B cell (primary cell): ENCODE results near the gene ADAM12. TPM values are rescaled to one million over a fixed set of nuclear protein-coding genes. Genes with fewer than 3 reads are reported as not detected.

Experiments
- ATAC-seq: fragments of 200-7000 bp; cut with Tn5 transposase; one replicate; pipeline ENCODE4 v1.10.0; 2021; ENCODE audit warnings: low read depth, mild to moderate bottlenecking, moderate number of reproducible peaks, moderate library complexity
- CTCF ChIA-PET: fragments of 350-600 bp; sonication (Branson Sonifier 250); formaldehyde crosslinking; loops from one replicate; lab custom pipeline; 2021; ENCODE audit warnings: antibody characterized with exemption, inconsistent platforms; lab: Charles Lee
- POLR2A ChIA-PET: fragments of 350-600 bp; sonication (Branson Sonifier 250); formaldehyde crosslinking; loops from one replicate; lab custom pipeline; 2021; ENCODE audit warnings: antibody characterized with exemption; lab: Charles Lee
- DNase-seq: peaks from one replicate; pipeline ENCODE4 v3.0.0; 2013
- H2AFZ ChIP-seq: 2 replicates; pipeline ENCODE4 v1.6.1; 2012; ENCODE audit warnings: mild to moderate bottlenecking, low read depth, low read length; ENCODE audit not compliant: insufficient read depth, poor library complexity, severe bottlenecking
- H3K27ac ChIP-seq, 2 donors: 1 replicate in 1 of 2; 2 replicates in 1 of 2; pipeline ENCODE4 v1.5.1; 2012 to 2013; ENCODE audit warnings: low read length in 2 of 2, mild to moderate bottlenecking in 2 of 2, moderate library complexity in 1 of 2
- H3K27me3 ChIP-seq, 4 experiments: fragments of 200-600 bp in 1 of 4; sonication (generic) in 1 of 4; replicated peaks in 1 of 4; 1 replicate in 2 of 4; 2 replicates in 2 of 4; pipeline versions ENCODE4 v1.6.1 to v1.7.0; 2013 to 2016; ENCODE audit warnings: low read length in 3 of 4, mild to moderate bottlenecking in 2 of 4, mixed read lengths in 1 of 4, moderate library complexity in 1 of 4; ENCODE audit not compliant: insufficient read depth in 4 of 4, control insufficient read depth in 3 of 4; ENCODE audit errors: control extremely low read depth in 1 of 4
- H3K36me3 ChIP-seq, 2 experiments: replicated peaks in 1 of 2; 1 replicate in 1 of 2; 2 replicates in 1 of 2; pipeline versions ENCODE4 v1.6.1 to v1.7.1; 2013; ENCODE audit warnings: low read length in 1 of 2; ENCODE audit not compliant: insufficient read depth in 2 of 2, control insufficient read depth in 1 of 2; ENCODE audit errors: control extremely low read depth in 1 of 2, extremely low read depth in 1 of 2
- H3K4me1 ChIP-seq, 2 donors: fragments of 200-600 bp in 1 of 2; sonication (generic) in 1 of 2; 1 replicate in 1 of 2; 2 replicates in 1 of 2; pipeline versions ENCODE4 v1.5.1 to v1.6.1; 2013 to 2017; ENCODE audit warnings: low read length in 2 of 2; ENCODE audit not compliant: control insufficient read depth in 2 of 2, insufficient read depth in 2 of 2
- H3K4me2 ChIP-seq: replicated peaks from 2 replicates; pipeline ENCODE3; 2012; ENCODE audit warnings: mild to moderate bottlenecking, low read depth, low read length; ENCODE audit not compliant: poor library complexity, severe bottlenecking
- H3K4me3 ChIP-seq, 5 experiments: fragments of 200-600 bp in 1 of 5; sonication (generic) in 1 of 5; 1 replicate in 3 of 5; 2 replicates in 2 of 5; pipeline versions ENCODE4 v1.5.1 to v1.7.0; 2011 to 2016; ENCODE audit warnings: low read length in 4 of 5, mild to moderate bottlenecking in 4 of 5, low read depth in 2 of 5, control low read depth in 1 of 5, moderate library complexity in 1 of 5; ENCODE audit not compliant: insufficient read depth in 1 of 5; ENCODE audit errors: control extremely low read depth in 1 of 5, extremely low read depth in 1 of 5
- H3K79me2 ChIP-seq: fragments of 200-600 bp; sonication (generic); one replicate; pipeline ENCODE4 v1.6.0; 2016; ENCODE audit warnings: low read length; ENCODE audit not compliant: control insufficient read depth, insufficient read depth
- H3K9ac ChIP-seq: fragments of 200-600 bp; sonication (generic); 2 replicates; pipeline ENCODE4 v1.6.1; 2017; ENCODE audit warnings: mild to moderate bottlenecking, low read length, moderate library complexity
- H3K9me3 ChIP-seq, 3 donors: one replicate each; pipeline versions ENCODE4 v1.6.1 to v1.7.1; 2013; ENCODE audit warnings: low read length in 2 of 3; ENCODE audit not compliant: control insufficient read depth in 2 of 3, insufficient read depth in 1 of 3; ENCODE audit errors: control extremely low read depth in 1 of 3
- H4K20me1 ChIP-seq: 2 replicates; pipeline ENCODE4 v1.6.0; 2012; ENCODE audit warnings: mild to moderate bottlenecking, low read length; ENCODE audit not compliant: insufficient read depth, control insufficient read depth, poor library complexity, severe bottlenecking
- H3K27ac Mint-ChIP-seq: one replicate; pipeline ENCODE4 v1.8.0; 2021; ENCODE audit warnings: mixed read lengths
- H3K27me3 Mint-ChIP-seq: one replicate; pipeline ENCODE4 v1.8.0; 2021; ENCODE audit warnings: mixed read lengths
- H3K4me1 Mint-ChIP-seq: one replicate; pipeline ENCODE4 v1.8.0; 2021; ENCODE audit warnings: mixed read lengths
- H3K4me3 Mint-ChIP-seq: one replicate; pipeline ENCODE4 v1.8.0; 2021; ENCODE audit warnings: mixed read lengths
- H3K9me3 Mint-ChIP-seq: one replicate; pipeline ENCODE4 v1.8.0; 2022; ENCODE audit warnings: mixed read lengths; ENCODE audit not compliant: insufficient read depth
- CTCF ChIP-seq: fragments of 200-600 bp; IDR thresholded peaks from one replicate; pipeline ENCODE4 v1.8.0; 2022; ENCODE audit warnings: antibody characterized with exemption, mild to moderate bottlenecking
- EZH2 ChIP-seq: IDR thresholded peaks from 2 replicates; pipeline ENCODE4 v1.6.1; 2012; ENCODE audit warnings: borderline replicate concordance, low read depth, mild to moderate bottlenecking, moderate library complexity, low read length; ENCODE audit not compliant: insufficient read depth, poor library complexity, severe bottlenecking
- WGBS: methylation state at CpG from one replicate; pipeline ENCODE4 v1.1.5; 2013; ENCODE audit warnings: missing lambda C conversion rate; ENCODE audit not compliant: insufficient coverage; 5-methylcytosine and 5-hydroxymethylcytosine counted together
- intact Hi-C: fragments of 100-400 bp; cut with micrococcal nuclease; formaldehyde crosslinking; loops from one replicate; pipeline ENCODE4 v1.10.0; 2022
- polyA plus RNA-seq: library from polyadenylated mRNA; depleted of rRNA; stranded (reverse); fragments of >200 nt; gene quantifications from 2 replicates; pipeline ENCODE4 v1.2.3, GENCODE V29; 2012
- total RNA-seq, 2 donors: library from RNA; stranded (reverse); fragments of 120-200 nt in 1 of 2; gene quantifications; 1 replicate in 1 of 2; 2 replicates in 1 of 2; pipeline versions ENCODE4 v1.2.3 to v1.2.4, GENCODE V29; 2013 to 2022

The ADAM12 gene
- total and polyA plus RNA-seq, 2 donors (not counting 1 experiment from before 2014, with no cell fraction given) = 0.01 to 0.22 TPM

- ATAC-seq (no peak), DNase-seq (no peak)
- Histone ChIP-seq H3K9me3 (peaks cover 0 to 3% (median 0%) of the 10 kb centered on the region in 3 donors), H3K79me2 (no peaks in the 10 kb centered on the region), H3K4me2 (no peak overlapping the region), H3K4me3 (no peak overlapping the region), H3K36me3 (no peaks in the 10 kb centered on the region), H2AFZ (no peak overlapping the region), H4K20me1 (no peaks in the 10 kb centered on the region), H3K27ac (no peak overlapping the region), H3K4me1 (peaks cover 0 to 9% of the 10 kb centered on the region in 2 donors), H3K9ac (no peak overlapping the region), H3K27me3 (no peaks in the 10 kb centered on the region)
- no peak for TF ChIP-seq CTCF
- no peak for TF ChIP-seq EZH2
- 89% methylated on average over 4 of the region's 6 CpGs for WGBS
- intact Hi-C loops = no loop called here
- ChIA-PET CTCF (no interaction called here), POLR2A (no interaction called here)
- Mint-ChIP-seq H3K9me3 (no peaks in the 10 kb centered on the region), H3K27ac (no peak overlapping the region), H3K4me1 (peaks cover 3% of the 10 kb centered on the region), H3K4me3 (no peak overlapping the region), H3K27me3 (peaks cover 3% of the 10 kb centered on the region)
These were observed 254.2 kb downstream of the ADAM12 start for GRCh38 chr10:126133906-126134656.

GRCh38 chr10:126133082-126133620 lies 255.1 kb downstream of the ADAM12 start:
- H3K36me3 ChIP-seq = no peaks in the 10 kb centered on the region
- no peak overlapping the region for H3K4me3 Mint-ChIP-seq
- TF ChIP-seq EZH2 = no peak
- no peak for TF ChIP-seq CTCF
- DNase-seq = no peak
- no peak for ATAC-seq
- H3K9me3 Mint-ChIP-seq = no peaks in the 10 kb centered on the region
- H3K27ac ChIP-seq = no peak overlapping the region
- peaks cover 0 to 9% of the 10 kb centered on the region in 2 donors for H3K4me1 ChIP-seq
- H3K27me3 Mint-ChIP-seq = no peaks in the 10 kb centered on the region
- no peak overlapping the region for H3K9ac ChIP-seq
- no peaks in the 10 kb centered on the region for H4K20me1 ChIP-seq
- CTCF ChIA-PET = no interaction called here
- WGBS = 99% methylated on average over 9 of the region's 9 CpGs
- H3K4me3 ChIP-seq = no peak overlapping the region
- no peaks in the 10 kb centered on the region for H3K79me2 ChIP-seq
- H3K4me2 ChIP-seq = no peak overlapping the region
- peaks cover 3% of the 10 kb centered on the region for H3K4me1 Mint-ChIP-seq
- no peak overlapping the region for H2AFZ ChIP-seq
- H3K9me3 ChIP-seq = peaks cover 0 to 4% (median 0%) of the 10 kb centered on the region in 3 donors
- no peak overlapping the region for H3K27ac Mint-ChIP-seq
- intact Hi-C loops = no loop called here
- H3K27me3 ChIP-seq = no peaks in the 10 kb centered on the region
- POLR2A ChIA-PET = no interaction called here
